GM13976 (cell line): ENCODE results near the gene FGB.

Experiments
- DNase-seq: peaks from one replicate; pipeline ENCODE4 v3.0.0; 2012; ENCODE audit warnings: low spot score
- in situ Hi-C: fragments of 300-500 bp; cut with MboI; formaldehyde crosslinking; loops from one replicate; pipeline ENCODE4 v1.12.0; 2022; ENCODE audit warnings: low sequenced_read_pairs, mixed read lengths, inconsistent platforms; ENCODE audit not compliant: unreplicated experiment
- TF ChIP-seq, protein P1 (sequence below): IDR thresholded peaks from 2 replicates; pipeline ENCODE4 v1.5.1; 2012; ENCODE audit warnings: borderline replicate concordance, mild to moderate bottlenecking; ENCODE audit not compliant: insufficient read depth; ENCODE audit errors: extremely low read depth, missing control alignments, control extremely low read depth

Gene FGB

GRCh38 chr4:154597798-154598774, 35.3 kb downstream of the FGB start:
- TF ChIP-seq, protein P1, sequence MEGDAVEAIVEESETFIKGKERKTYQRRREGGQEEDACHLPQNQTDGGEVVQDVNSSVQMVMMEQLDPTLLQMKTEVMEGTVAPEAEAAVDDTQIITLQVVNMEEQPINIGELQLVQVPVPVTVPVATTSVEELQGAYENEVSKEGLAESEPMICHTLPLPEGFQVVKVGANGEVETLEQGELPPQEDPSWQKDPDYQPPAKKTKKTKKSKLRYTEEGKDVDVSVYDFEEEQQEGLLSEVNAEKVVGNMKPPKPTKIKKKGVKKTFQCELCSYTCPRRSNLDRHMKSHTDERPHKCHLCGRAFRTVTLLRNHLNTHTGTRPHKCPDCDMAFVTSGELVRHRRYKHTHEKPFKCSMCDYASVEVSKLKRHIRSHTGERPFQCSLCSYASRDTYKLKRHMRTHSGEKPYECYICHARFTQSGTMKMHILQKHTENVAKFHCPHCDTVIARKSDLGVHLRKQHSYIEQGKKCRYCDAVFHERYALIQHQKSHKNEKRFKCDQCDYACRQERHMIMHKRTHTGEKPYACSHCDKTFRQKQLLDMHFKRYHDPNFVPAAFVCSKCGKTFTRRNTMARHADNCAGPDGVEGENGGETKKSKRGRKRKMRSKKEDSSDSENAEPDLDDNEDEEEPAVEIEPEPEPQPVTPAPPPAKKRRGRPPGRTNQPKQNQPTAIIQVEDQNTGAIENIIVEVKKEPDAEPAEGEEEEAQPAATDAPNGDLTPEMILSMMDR, result no peak
- in situ Hi-C loops, result no loop called here
- DNase-seq, result no peak

DNA sequence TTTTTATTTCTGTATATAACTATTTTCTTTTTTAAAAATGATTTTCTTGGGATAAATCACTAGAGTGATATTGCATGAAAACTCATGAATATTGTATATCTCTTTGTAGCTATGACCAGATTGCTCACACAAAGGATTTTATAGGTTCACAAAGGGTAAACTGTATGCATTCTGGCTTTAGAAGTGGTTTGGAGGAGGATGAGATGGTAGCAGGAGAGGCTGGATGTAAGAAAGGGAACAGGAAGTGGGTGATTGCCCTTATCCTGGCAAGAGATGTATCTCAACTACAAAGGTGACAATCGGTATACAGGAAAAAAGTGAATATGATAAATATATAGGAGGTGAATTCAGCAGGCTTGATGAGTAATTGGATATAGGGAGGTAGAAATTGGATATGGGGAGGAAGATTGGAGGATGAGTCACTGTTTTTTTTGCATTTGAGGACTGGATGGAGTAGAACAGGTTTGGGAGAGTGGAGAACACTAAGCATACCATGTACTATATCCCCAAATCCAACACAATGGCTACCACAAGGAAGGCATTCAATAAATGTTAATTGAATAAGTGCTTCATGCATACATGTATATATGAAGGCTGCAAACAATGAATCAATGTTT, 39.7 kb downstream of the FGB start:
- DNase-seq, result no peak
- TF ChIP-seq, protein P1, result no peak
- in situ Hi-C loops, result no loop called here

DNA sequence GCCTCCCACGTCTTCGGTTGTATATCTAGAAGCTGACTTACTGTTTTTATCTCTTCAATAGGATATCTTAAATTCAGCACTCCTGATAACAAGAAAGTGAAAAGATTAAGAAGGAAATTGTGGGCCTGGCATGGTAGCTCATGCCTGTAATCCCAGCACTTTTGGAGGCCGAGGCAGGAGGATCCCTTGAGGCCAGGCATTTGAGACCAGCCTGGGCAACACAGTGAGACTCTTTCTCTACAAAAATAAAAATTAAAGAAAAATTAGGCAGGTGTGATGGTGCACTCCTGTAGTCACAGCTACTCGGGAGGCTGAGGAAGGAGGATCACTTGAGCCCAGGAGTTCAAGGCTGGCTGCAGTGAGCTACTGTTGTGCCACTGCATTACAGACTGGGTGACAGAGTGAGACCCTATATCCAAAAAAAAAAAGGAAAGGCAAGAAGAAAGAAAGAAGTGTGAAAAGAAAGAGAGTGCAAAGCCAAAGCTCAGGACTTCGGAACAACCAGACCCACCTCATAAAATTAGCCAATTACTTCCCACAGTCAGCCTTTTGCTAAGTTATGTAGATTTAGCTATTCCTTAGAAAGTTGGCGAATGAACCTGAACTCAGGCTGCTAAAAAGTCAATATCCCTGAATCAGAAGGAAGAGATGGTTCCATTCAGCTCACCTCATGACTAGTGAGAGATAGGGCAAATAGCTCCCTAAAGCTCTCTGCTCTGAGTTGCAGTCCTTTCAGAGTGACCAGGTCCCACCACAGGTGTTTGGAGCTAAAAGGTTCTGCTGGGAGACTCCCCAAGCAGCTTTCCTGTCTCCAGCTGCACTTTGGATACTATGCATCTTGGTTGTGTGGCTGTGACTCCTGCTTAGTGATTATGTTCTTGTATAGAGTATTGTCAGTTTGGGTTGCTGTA, 40.5 kb downstream of the FGB start:
- no peak for DNase-seq
- TF ChIP-seq, protein P1, result no peak
- in situ Hi-C loops, result no loop called here

- DNase-seq, result no peak
- in situ Hi-C loops, result no loop called here
Measured at GRCh38 chr4:154604696-154605200, 41.9 kb downstream of the FGB start.

GRCh38 chr4:154606728-154607723, 44.2 kb downstream of the FGB start:
- in situ Hi-C loops, result no loop called here
- TF ChIP-seq, protein P1, result no peak
- DNase-seq, result no peak

More at GRCh38 chr4:154604696-154605200, 41.9 kb downstream of the FGB start:
- TF ChIP-seq, protein P1, result no peak
